HL-60/S4 (cell line): ENCODE measurements around the gene SCYL3.

Source experiments
- in situ Hi-C: fragments of 300-500 bp; cut with MboI; formaldehyde crosslinking; loops from 2 replicates; pipeline ENCODE4 v1.14.3; 2022; ENCODE audit warnings: low sequenced_read_pairs

SCYL3 gene

GRCh38 chr1:169901115-169901514 is 7.4 kb upstream of the SCYL3 start:
- in situ Hi-C loops = loop anchor here (25.0 kb wide), 1 partner anchor 636 kb away; the partner anchor contains the start of gene GORAB

GRCh38 chr1:169900571-169900970 is 6.9 kb upstream of the SCYL3 start:
- in situ Hi-C loops = loop anchor here (25.0 kb wide), 1 partner anchor 637 kb away; the partner anchor contains the start of gene GORAB

GRCh38 chr1:169899519-169900217 is 6.0 kb upstream of the SCYL3 start:
- in situ Hi-C loops = loop anchor here (25.0 kb wide), 1 partner anchor 638 kb away; the partner anchor contains the start of gene GORAB

- in situ Hi-C loops = no loop called here
These were observed 2.3 kb upstream of the SCYL3 start for GRCh38 chr1:169896013-169896412.

- in situ Hi-C loops = no loop called here
These were observed 889 bp upstream of the SCYL3 start for GRCh38 chr1:169894424-169895145.

GRCh38 chr1:169892927-169893644 is 610 bp downstream of the SCYL3 start:
- in situ Hi-C loops = no loop called here

- in situ Hi-C loops = no loop called here
These were observed 1.3 kb downstream of the SCYL3 start for GRCh38 chr1:169892176-169892926.

- in situ Hi-C loops = no loop called here
These were observed 2.2 kb downstream of the SCYL3 start for GRCh38 chr1:169891539-169891885.

GRCh38 chr1:169890761-169891538 is 2.7 kb downstream of the SCYL3 start:
- in situ Hi-C loops = no loop called here

- in situ Hi-C loops = no loop called here
These were observed 3.8 kb downstream of the SCYL3 start for GRCh38 chr1:169889871-169890270.

GRCh38 chr1:169886931-169887330 is 6.8 kb downstream of the SCYL3 start:
- in situ Hi-C loops = no loop called here

GRCh38 chr1:169886422-169886821 is 7.3 kb downstream of the SCYL3 start:
- in situ Hi-C loops = no loop called here

GRCh38 chr1:169885207-169885606 is 8.5 kb downstream of the SCYL3 start:
- in situ Hi-C loops = no loop called here

GRCh38 chr1:169884634-169885033 is 9.1 kb downstream of the SCYL3 start:
- in situ Hi-C loops = no loop called here

GRCh38 chr1:169882039-169882511 is 11.6 kb downstream of the SCYL3 start:
- in situ Hi-C loops = no loop called here

GRCh38 chr1:169879034-169879840 is 14.5 kb downstream of the SCYL3 start:
- in situ Hi-C loops = no loop called here

- in situ Hi-C loops = no loop called here
These were observed 15.2 kb downstream of the SCYL3 start for GRCh38 chr1:169878498-169878897.

GRCh38 chr1:169877800-169878491 is 15.8 kb downstream of the SCYL3 start:
- in situ Hi-C loops = no loop called here

- in situ Hi-C loops = no loop called here
These were observed 19.5 kb downstream of the SCYL3 start for GRCh38 chr1:169874229-169874628.
